GM23338 (cell line): Measurements from ENCODE around the gene MFSD11. TPM values are rescaled to one million over a fixed set of nuclear protein-coding genes. Genes with fewer than 3 reads are reported as not detected.

Source experiments
- ATAC-seq: fragments of 200-7000 bp; cut with Tn5 transposase; 3 replicates; pipeline ENCODE4 v1.9.1; 2020
- DNase-seq: peaks from one replicate; pipeline ENCODE4 v3.0.0-alpha.2; 2015; ENCODE audit warnings: low spot score
- H2AFZ ChIP-seq: fragments of 200-600 bp; sonication (generic); 2 replicates; pipeline ENCODE4 v1.8.0; 2016; ENCODE audit warnings: antibody characterized with exemption, mild to moderate bottlenecking, moderate library complexity
- H3F3A ChIP-seq: fragments of 200-600 bp; sonication (generic); replicated peaks from 2 replicates; pipeline ENCODE4 v1.8.0; 2017; ENCODE audit warnings: antibody characterized with exemption, mixed run types, low read depth
- H3K27ac ChIP-seq: fragments of 200-600 bp; sonication (generic); 2 replicates; pipeline ENCODE4 v1.6.1; 2016; ENCODE audit warnings: low read depth
- H3K27me3 ChIP-seq: fragments of 200-600 bp; sonication (generic); 2 replicates; pipeline ENCODE4 v1.8.0; 2016; ENCODE audit warnings: mild to moderate bottlenecking, mixed run types, moderate library complexity; ENCODE audit not compliant: insufficient read depth
- H3K36me3 ChIP-seq: fragments of 200-600 bp; sonication (generic); 2 replicates; pipeline ENCODE4 v1.8.0; 2016; ENCODE audit warnings: mild to moderate bottlenecking; ENCODE audit not compliant: insufficient read depth
- H3K4me1 ChIP-seq: fragments of 200-600 bp; sonication (generic); 2 replicates; pipeline ENCODE4 v1.8.0; 2016; ENCODE audit warnings: mild to moderate bottlenecking, moderate library complexity; ENCODE audit not compliant: insufficient read depth
- H3K4me2 ChIP-seq: fragments of 200-600 bp; sonication (generic); 2 replicates; pipeline ENCODE4 v1.7.1; 2017; ENCODE audit warnings: mixed run types
- H3K4me3 ChIP-seq: fragments of 200-600 bp; sonication (generic); 2 replicates; pipeline ENCODE4 v1.6.1; 2016; ENCODE audit warnings: mixed run types
- H3K79me2 ChIP-seq: fragments of 200-600 bp; sonication (generic); replicated peaks from 2 replicates; pipeline ENCODE4 v1.8.0; 2017; ENCODE audit warnings: mild to moderate bottlenecking; ENCODE audit not compliant: insufficient read depth
- H3K9me2 ChIP-seq: fragments of 200-600 bp; sonication (generic); 2 replicates; pipeline ENCODE4 v1.8.0; 2017; ENCODE audit not compliant: insufficient read depth
- H4K20me1 ChIP-seq: fragments of 200-600 bp; sonication (generic); replicated peaks from 2 replicates; pipeline ENCODE4 v1.8.0; 2017; ENCODE audit warnings: mild to moderate bottlenecking; ENCODE audit not compliant: insufficient read depth
- H3K27ac Mint-ChIP-seq: 2 replicates; pipeline ENCODE4 v1.8.0; 2020; ENCODE audit warnings: inconsistent platforms, mild to moderate bottlenecking, moderate library complexity, mixed read lengths
- H3K27me3 Mint-ChIP-seq: 3 replicates; pipeline ENCODE4 v1.8.0; 2022; ENCODE audit warnings: low read depth, mild to moderate bottlenecking, moderate library complexity, mixed read lengths, inconsistent platforms; ENCODE audit not compliant: insufficient read depth, poor library complexity
- H3K36me3 Mint-ChIP-seq: 3 replicates; pipeline ENCODE4 v1.8.0; 2021; ENCODE audit warnings: low read depth, mild to moderate bottlenecking, inconsistent platforms, moderate library complexity, mixed read lengths
- H3K4me1 Mint-ChIP-seq: 3 replicates; pipeline ENCODE4 v1.8.0; 2020; ENCODE audit warnings: mild to moderate bottlenecking, inconsistent platforms, mixed read lengths
- H3K4me3 Mint-ChIP-seq: 3 replicates; pipeline ENCODE4 v1.8.0; 2021; ENCODE audit warnings: moderate library complexity, mild to moderate bottlenecking, inconsistent platforms, mixed read lengths
- H3K9me3 Mint-ChIP-seq: 3 replicates; pipeline ENCODE4 v1.8.0; 2020; ENCODE audit warnings: moderate library complexity, mild to moderate bottlenecking, inconsistent platforms, mixed read lengths
- CREB1 ChIP-seq: fragments of 250-450 bp; sonication (Bioruptor Pico); IDR thresholded peaks from 2 replicates; pipeline ENCODE4 v1.5.0; 2020; ENCODE audit warnings: low read depth, mild to moderate bottlenecking, moderate library complexity
- CTCF ChIP-seq, 2 experiments: fragments of 200-600 bp in 1 of 2; sonication (generic) in 1 of 2; conservative IDR thresholded peaks; 2 replicates each; pipeline versions ENCODE4 v1.5.1 to v1.6.1; 2016 to 2017; ENCODE audit warnings: antibody characterized with exemption in 2 of 2, low read depth in 2 of 2, mild to moderate bottlenecking in 2 of 2, moderate library complexity in 1 of 2
- ETS1 ChIP-seq: IDR thresholded peaks from 2 replicates; pipeline ENCODE4 v1.6.1; 2016; ENCODE audit warnings: antibody characterized with exemption
- EZH2 ChIP-seq: fragments of 200-600 bp; sonication (generic); IDR thresholded peaks from one replicate; pipeline ENCODE4 v1.8.0; 2017; ENCODE audit warnings: antibody characterized with exemption, mild to moderate bottlenecking, low read depth; ENCODE audit not compliant: unreplicated experiment
- EZH2phosphoT487 ChIP-seq: fragments of 200-600 bp; sonication (generic); IDR thresholded peaks from one replicate; pipeline ENCODE4 v1.8.1; 2018; ENCODE audit warnings: antibody characterized with exemption; ENCODE audit not compliant: unreplicated experiment
- JUNB ChIP-seq: IDR thresholded peaks from one replicate; pipeline ENCODE4 v1.6.1; 2016; ENCODE audit warnings: antibody characterized with exemption; ENCODE audit not compliant: unreplicated experiment
- STAT1 ChIP-seq: IDR thresholded peaks from one replicate; pipeline ENCODE4 v1.6.1; 2016; ENCODE audit warnings: antibody characterized with exemption; ENCODE audit not compliant: unreplicated experiment
- ZNF114 ChIP-seq: fragments of 250-450 bp; sonication (Bioruptor Pico); IDR thresholded peaks from 2 replicates; pipeline ENCODE4 v1.5.0; 2020; ENCODE audit warnings: mild to moderate bottlenecking, moderate library complexity
- ZNF331 ChIP-seq: fragments of 250-450 bp; sonication (Bioruptor Pico); IDR thresholded peaks from 2 replicates; pipeline ENCODE4 v1.5.0; 2020; ENCODE audit warnings: low read depth, mild to moderate bottlenecking, moderate library complexity
- polyA plus RNA-seq: library from polyadenylated mRNA; unstranded; fragments of >200 nt; fragmentation: Nextera tagmentation; extraction: Ambion mirVana; gene quantifications from 2 replicates; pipeline ENCODE4 v1.2.1, GENCODE V29; 2016
- total RNA-seq: library from RNA; depleted of rRNA; stranded (reverse); fragments of >200 nt; shearing (Covaris generic); gene quantifications from 2 replicates; pipeline ENCODE4 v1.2.3, GENCODE V29; 2014
- TF ChIP-seq, protein P1 (sequence below): IDR thresholded peaks from one replicate; pipeline ENCODE4 v1.6.1; 2018; ENCODE audit warnings: antibody characterized with exemption; ENCODE audit not compliant: unreplicated experiment
- TF ChIP-seq, protein P2 (sequence below): fragments of 250-450 bp; sonication (Bioruptor Pico); IDR thresholded peaks from 2 replicates; pipeline ENCODE4 v1.5.0; 2020; ENCODE audit warnings: mild to moderate bottlenecking, moderate library complexity

The MFSD11 gene
- total and polyA plus RNA-seq, 2 experiments from 2014 or later = 10.2 to 35.3 TPM

DNA sequence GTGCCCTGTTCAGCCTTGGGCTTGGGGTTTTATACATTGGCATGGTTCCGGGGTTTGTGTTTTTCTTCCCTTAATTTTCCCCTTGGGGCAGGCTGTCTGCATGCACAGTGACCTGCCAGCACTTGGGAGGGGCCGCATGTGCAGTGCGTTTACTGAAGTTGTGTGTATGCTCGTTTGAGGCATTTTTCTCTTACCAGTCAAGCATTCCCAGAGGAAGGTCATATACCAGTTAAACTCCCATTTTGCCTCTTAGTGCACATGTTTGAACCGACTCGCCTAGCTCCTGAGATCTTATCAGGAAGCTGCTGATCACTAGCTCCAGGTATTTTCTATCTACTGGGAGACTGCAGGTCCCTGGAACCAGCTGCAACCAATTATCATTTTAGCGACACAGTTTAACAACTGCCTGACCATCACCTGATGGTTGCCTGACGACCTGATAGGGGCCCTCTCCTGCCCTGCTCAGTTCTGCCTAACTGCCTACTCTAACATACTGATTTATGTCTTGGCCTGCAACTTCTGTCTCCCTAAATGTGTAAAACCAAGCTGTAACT is 51.4 kb downstream of the MFSD11 start (continued):
- no peak for TF ChIP-seq JUNB

DNA sequence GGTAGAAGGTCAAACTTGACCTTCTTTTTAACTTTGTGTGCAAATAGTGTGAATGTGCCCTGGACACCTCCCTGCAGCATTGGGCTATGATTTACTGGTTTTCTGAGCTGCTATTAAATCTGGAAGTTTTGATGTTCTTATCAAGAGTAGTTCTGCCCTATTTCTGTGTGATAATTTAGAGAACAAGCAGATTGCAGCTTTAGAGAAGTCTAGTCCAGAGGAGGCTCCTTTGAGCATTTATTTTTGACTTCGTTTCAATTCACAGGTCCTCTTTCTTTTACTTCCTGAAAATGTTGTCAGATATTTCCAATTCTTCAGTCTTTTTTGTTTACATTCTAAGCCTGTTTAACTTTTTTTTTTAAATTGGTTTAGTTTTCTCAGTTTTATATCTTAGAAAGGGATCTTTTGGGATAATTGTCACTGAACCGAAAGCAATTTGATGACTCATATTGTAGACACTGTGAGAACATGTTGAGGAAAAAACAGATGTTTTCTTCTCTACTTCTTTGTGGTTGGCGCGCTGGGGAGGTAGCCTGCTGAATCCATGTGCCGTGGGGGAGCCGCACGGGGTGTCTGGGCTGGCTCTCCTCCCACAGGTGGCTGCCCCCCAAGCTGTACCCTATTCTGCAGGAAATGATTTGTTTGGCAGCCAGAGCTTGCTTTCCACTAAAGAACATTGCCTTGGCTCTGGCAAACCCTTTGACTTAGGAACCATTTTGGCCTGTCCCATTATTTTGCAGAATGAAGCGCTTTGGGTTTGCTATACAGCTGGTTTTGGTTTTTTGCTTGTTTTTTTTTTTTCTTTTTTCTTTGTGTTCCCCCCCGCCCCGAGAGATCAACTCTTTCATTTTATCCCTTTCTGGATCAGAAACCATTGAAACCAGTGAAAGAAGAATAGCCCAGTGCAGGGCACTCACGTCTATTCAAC is 53.4 kb downstream of the MFSD11 start:
- no peaks in the 10 kb centered on the region; the same call in 1 of the 2 replicates for H4K20me1 ChIP-seq
- H3K4me3 ChIP-seq = no peak overlapping the region
- H3K4me1 ChIP-seq = no peaks in the 10 kb centered on the region
- Mint-ChIP-seq H3K36me3 (peaks cover 3% of the 10 kb centered on the region; the same call in 2 of the 3 replicates), H3K4me3 (no peak overlapping the region), H3K4me1 (peaks cover 24% of the 10 kb centered on the region), H3K27ac (no peak overlapping the region), H3K27me3 (peaks cover 4% of the 10 kb centered on the region), H3K9me3 (peaks cover 3% of the 10 kb centered on the region; the same call in 1 of the 3 replicates)
- ATAC-seq = no peak
- H3K27ac ChIP-seq = no peak overlapping the region
- H2AFZ ChIP-seq = no peak overlapping the region
- H3F3A ChIP-seq = no peaks in the 10 kb centered on the region
- no peak overlapping the region for H3K4me2 ChIP-seq
- no peaks in the 10 kb centered on the region for H3K79me2 ChIP-seq
- no peaks in the 10 kb centered on the region for H3K27me3 ChIP-seq
- H3K36me3 ChIP-seq = no peaks in the 10 kb centered on the region
- no peak for DNase-seq
- H3K9me2 ChIP-seq = no peaks in the 10 kb centered on the region
- TF ChIP-seq CTCF (conservative IDR thresholded peaks at IDR 0.05; ENCODE audit: low read depth in 2 of 2) = no peak
- TF ChIP-seq CREB1 (CRISPR knock-in tag) = no peak
- TF ChIP-seq, protein P1, sequence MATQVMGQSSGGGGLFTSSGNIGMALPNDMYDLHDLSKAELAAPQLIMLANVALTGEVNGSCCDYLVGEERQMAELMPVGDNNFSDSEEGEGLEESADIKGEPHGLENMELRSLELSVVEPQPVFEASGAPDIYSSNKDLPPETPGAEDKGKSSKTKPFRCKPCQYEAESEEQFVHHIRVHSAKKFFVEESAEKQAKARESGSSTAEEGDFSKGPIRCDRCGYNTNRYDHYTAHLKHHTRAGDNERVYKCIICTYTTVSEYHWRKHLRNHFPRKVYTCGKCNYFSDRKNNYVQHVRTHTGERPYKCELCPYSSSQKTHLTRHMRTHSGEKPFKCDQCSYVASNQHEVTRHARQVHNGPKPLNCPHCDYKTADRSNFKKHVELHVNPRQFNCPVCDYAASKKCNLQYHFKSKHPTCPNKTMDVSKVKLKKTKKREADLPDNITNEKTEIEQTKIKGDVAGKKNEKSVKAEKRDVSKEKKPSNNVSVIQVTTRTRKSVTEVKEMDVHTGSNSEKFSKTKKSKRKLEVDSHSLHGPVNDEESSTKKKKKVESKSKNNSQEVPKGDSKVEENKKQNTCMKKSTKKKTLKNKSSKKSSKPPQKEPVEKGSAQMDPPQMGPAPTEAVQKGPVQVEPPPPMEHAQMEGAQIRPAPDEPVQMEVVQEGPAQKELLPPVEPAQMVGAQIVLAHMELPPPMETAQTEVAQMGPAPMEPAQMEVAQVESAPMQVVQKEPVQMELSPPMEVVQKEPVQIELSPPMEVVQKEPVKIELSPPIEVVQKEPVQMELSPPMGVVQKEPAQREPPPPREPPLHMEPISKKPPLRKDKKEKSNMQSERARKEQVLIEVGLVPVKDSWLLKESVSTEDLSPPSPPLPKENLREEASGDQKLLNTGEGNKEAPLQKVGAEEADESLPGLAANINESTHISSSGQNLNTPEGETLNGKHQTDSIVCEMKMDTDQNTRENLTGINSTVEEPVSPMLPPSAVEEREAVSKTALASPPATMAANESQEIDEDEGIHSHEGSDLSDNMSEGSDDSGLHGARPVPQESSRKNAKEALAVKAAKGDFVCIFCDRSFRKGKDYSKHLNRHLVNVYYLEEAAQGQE = no peak
- no peak for TF ChIP-seq ETS1
- TF ChIP-seq ZNF331 (CRISPR knock-in tag) = no peak
- no peak for TF ChIP-seq EZH2
- TF ChIP-seq, protein P2, sequence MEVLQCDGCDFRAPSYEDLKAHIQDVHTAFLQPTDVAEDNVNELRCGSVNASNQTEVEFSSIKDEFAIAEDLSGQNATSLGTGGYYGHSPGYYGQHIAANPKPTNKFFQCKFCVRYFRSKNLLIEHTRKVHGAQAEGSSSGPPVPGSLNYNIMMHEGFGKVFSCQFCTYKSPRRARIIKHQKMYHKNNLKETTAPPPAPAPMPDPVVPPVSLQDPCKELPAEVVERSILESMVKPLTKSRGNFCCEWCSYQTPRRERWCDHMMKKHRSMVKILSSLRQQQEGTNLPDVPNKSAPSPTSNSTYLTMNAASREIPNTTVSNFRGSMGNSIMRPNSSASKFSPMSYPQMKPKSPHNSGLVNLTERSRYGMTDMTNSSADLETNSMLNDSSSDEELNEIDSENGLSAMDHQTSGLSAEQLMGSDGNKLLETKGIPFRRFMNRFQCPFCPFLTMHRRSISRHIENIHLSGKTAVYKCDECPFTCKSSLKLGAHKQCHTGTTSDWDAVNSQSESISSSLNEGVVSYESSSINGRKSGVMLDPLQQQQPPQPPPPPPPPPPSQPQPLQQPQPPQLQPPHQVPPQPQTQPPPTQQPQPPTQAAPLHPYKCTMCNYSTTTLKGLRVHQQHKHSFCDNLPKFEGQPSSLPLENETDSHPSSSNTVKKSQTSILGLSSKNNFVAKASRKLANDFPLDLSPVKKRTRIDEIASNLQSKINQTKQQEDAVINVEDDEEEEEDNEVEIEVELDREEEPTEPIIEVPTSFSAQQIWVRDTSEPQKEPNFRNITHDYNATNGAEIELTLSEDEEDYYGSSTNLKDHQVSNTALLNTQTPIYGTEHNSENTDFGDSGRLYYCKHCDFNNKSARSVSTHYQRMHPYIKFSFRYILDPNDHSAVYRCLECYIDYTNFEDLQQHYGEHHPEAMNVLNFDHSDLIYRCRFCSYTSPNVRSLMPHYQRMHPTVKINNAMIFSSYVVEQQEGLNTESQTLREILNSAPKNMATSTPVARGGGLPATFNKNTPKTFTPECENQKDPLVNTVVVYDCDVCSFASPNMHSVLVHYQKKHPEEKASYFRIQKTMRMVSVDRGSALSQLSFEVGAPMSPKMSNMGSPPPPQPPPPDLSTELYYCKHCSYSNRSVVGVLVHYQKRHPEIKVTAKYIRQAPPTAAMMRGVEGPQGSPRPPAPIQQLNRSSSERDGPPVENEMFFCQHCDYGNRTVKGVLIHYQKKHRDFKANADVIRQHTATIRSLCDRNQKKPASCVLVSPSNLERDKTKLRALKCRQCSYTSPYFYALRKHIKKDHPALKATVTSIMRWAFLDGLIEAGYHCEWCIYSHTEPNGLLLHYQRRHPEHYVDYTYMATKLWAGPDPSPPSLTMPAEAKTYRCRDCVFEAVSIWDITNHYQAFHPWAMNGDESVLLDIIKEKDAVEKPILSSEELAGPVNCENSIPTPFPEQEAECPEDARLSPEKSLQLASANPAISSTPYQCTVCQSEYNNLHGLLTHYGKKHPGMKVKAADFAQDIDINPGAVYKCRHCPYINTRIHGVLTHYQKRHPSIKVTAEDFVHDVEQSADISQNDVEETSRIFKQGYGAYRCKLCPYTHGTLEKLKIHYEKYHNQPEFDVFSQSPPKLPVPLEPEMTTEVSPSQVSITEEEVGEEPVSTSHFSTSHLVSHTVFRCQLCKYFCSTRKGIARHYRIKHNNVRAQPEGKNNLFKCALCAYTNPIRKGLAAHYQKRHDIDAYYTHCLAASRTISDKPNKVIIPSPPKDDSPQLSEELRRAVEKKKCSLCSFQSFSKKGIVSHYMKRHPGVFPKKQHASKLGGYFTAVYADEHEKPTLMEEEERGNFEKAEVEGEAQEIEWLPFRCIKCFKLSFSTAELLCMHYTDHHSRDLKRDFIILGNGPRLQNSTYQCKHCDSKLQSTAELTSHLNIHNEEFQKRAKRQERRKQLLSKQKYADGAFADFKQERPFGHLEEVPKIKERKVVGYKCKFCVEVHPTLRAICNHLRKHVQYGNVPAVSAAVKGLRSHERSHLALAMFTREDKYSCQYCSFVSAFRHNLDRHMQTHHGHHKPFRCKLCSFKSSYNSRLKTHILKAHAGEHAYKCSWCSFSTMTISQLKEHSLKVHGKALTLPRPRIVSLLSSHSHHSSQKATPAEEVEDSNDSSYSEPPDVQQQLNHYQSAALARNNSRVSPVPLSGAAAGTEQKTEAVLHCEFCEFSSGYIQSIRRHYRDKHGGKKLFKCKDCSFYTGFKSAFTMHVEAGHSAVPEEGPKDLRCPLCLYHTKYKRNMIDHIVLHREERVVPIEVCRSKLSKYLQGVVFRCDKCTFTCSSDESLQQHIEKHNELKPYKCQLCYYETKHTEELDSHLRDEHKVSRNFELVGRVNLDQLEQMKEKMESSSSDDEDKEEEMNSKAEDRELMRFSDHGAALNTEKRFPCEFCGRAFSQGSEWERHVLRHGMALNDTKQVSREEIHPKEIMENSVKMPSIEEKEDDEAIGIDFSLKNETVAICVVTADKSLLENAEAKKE (CRISPR knock-in tag) = no peak
- no peak for TF ChIP-seq ZNF114 (CRISPR knock-in tag)
- TF ChIP-seq STAT1 = no peak
- no peak for TF ChIP-seq EZH2phosphoT487
